ENCODE measurements around the gene ZNF267. TPM values are rescaled to one million over a fixed set of nuclear protein-coding genes. Genes with fewer than 3 reads are reported as not detected.
A peak's percentile ranks its signal among the peaks of the same experiment; 100 is the strongest.

The ZNF267 gene
- total RNA-seq, 1 experiment from 2014 or later, result 25.3 TPM

DNA sequence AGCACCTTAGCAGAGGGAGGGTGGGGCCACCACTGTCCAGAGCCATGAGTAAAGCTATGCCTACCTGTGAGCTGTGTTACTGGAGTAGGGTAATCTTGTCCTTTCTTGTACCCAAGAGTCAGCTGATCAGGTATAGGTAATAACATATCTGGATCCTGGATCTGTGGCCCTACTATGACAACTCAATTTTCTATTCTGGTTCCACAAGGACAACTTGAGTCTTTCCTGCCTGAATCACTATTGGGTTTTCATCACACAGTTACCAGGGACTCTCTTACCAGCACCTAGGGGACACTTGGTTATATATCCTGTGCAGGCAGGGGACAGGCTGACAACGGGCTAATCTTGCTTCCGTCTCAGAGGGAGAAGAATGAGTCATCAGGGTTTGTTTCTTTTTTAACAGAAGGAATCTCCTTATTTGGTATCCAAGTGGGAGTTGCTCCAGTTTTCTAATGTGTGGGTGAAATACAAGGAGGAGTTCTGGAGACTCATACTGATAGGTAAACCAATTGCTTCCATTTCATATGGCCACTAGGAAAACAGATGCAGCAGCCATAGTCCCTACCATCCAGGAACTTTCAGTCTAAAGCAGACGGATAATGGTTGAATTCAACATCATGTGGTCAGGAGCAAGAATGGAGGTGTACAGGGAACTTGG is 6.8 kb downstream of the ZNF267 start:
- Mint-ChIP-seq H3K27me3 (ENCODE audit: low read depth) (no peaks in the 10 kb centered on the region), H3K4me1 (peaks cover 11% of the 10 kb centered on the region), H3K27ac (no peak overlapping the region), H3K4me3 (no peak overlapping the region), H3K36me3 (peaks cover 24% of the 10 kb centered on the region), H3K9me3 (no peaks in the 10 kb centered on the region)
- POLR2A ChIA-PET, result no interaction called here
- no peak for DNase-seq (ENCODE audit: low spot score)
- CTCF ChIA-PET, result no interaction called here
- TF ChIP-seq EMX1 (CRISPR knock-in tag; IDR thresholded peaks at IDR 0.05) (no peak), ZNF317 (CRISPR knock-in tag; IDR thresholded peaks at IDR 0.05; ENCODE audit: borderline replicate concordance, low read depth) (no peak), ZNF423 (CRISPR knock-in tag; IDR thresholded peaks at IDR 0.05) (no peak), RORB (CRISPR knock-in tag; IDR thresholded peaks at IDR 0.05) (no peak), ELF4 (CRISPR knock-in tag; IDR thresholded peaks at IDR 0.05; ENCODE audit: low read depth) (no peak), ZNF671 (CRISPR knock-in tag; IDR thresholded peaks at IDR 0.05) (no peak), SMAD4 (CRISPR knock-in tag; IDR thresholded peaks at IDR 0.05) (no peak), ZNF396 (CRISPR knock-in tag; IDR thresholded peaks at IDR 0.05; ENCODE audit: borderline replicate concordance) (no peak), NFYB (CRISPR knock-in tag; conservative IDR thresholded peaks at IDR 0.05; ENCODE audit: low read depth) (no peak), GRHL2 (CRISPR knock-in tag; IDR thresholded peaks at IDR 0.05; ENCODE audit: insufficient replicate concordance, severe bottlenecking) (no peak), GTF2I (CRISPR knock-in tag; conservative IDR thresholded peaks at IDR 0.05) (no peak), FOXJ3 (CRISPR knock-in tag; IDR thresholded peaks at IDR 0.05; ENCODE audit: borderline replicate concordance) (no peak)
- TF ChIP-seq, protein P1, sequence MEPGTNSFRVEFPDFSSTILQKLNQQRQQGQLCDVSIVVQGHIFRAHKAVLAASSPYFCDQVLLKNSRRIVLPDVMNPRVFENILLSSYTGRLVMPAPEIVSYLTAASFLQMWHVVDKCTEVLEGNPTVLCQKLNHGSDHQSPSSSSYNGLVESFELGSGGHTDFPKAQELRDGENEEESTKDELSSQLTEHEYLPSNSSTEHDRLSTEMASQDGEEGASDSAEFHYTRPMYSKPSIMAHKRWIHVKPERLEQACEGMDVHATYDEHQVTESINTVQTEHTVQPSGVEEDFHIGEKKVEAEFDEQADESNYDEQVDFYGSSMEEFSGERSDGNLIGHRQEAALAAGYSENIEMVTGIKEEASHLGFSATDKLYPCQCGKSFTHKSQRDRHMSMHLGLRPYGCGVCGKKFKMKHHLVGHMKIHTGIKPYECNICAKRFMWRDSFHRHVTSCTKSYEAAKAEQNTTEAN (CRISPR knock-in tag; IDR thresholded peaks at IDR 0.05), result no peak
- TF ChIP-seq, protein P2, sequence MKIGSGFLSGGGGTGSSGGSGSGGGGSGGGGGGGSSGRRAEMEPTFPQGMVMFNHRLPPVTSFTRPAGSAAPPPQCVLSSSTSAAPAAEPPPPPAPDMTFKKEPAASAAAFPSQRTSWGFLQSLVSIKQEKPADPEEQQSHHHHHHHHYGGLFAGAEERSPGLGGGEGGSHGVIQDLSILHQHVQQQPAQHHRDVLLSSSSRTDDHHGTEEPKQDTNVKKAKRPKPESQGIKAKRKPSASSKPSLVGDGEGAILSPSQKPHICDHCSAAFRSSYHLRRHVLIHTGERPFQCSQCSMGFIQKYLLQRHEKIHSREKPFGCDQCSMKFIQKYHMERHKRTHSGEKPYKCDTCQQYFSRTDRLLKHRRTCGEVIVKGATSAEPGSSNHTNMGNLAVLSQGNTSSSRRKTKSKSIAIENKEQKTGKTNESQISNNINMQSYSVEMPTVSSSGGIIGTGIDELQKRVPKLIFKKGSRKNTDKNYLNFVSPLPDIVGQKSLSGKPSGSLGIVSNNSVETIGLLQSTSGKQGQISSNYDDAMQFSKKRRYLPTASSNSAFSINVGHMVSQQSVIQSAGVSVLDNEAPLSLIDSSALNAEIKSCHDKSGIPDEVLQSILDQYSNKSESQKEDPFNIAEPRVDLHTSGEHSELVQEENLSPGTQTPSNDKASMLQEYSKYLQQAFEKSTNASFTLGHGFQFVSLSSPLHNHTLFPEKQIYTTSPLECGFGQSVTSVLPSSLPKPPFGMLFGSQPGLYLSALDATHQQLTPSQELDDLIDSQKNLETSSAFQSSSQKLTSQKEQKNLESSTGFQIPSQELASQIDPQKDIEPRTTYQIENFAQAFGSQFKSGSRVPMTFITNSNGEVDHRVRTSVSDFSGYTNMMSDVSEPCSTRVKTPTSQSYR (CRISPR knock-in tag; IDR thresholded peaks at IDR 0.05), result no peak
- TF ChIP-seq, protein P3, sequence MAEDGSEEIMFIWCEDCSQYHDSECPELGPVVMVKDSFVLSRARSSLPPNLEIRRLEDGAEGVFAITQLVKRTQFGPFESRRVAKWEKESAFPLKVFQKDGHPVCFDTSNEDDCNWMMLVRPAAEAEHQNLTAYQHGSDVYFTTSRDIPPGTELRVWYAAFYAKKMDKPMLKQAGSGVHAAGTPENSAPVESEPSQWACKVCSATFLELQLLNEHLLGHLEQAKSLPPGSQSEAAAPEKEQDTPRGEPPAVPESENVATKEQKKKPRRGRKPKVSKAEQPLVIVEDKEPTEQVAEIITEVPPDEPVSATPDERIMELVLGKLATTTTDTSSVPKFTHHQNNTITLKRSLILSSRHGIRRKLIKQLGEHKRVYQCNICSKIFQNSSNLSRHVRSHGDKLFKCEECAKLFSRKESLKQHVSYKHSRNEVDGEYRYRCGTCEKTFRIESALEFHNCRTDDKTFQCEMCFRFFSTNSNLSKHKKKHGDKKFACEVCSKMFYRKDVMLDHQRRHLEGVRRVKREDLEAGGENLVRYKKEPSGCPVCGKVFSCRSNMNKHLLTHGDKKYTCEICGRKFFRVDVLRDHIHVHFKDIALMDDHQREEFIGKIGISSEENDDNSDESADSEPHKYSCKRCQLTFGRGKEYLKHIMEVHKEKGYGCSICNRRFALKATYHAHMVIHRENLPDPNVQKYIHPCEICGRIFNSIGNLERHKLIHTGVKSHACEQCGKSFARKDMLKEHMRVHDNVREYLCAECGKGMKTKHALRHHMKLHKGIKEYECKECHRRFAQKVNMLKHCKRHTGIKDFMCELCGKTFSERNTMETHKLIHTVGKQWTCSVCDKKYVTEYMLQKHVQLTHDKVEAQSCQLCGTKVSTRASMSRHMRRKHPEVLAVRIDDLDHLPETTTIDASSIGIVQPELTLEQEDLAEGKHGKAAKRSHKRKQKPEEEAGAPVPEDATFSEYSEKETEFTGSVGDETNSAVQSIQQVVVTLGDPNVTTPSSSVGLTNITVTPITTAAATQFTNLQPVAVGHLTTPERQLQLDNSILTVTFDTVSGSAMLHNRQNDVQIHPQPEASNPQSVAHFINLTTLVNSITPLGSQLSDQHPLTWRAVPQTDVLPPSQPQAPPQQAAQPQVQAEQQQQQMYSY (CRISPR knock-in tag; IDR thresholded peaks at IDR 0.05), result no peak
- TF ChIP-seq, protein P4, sequence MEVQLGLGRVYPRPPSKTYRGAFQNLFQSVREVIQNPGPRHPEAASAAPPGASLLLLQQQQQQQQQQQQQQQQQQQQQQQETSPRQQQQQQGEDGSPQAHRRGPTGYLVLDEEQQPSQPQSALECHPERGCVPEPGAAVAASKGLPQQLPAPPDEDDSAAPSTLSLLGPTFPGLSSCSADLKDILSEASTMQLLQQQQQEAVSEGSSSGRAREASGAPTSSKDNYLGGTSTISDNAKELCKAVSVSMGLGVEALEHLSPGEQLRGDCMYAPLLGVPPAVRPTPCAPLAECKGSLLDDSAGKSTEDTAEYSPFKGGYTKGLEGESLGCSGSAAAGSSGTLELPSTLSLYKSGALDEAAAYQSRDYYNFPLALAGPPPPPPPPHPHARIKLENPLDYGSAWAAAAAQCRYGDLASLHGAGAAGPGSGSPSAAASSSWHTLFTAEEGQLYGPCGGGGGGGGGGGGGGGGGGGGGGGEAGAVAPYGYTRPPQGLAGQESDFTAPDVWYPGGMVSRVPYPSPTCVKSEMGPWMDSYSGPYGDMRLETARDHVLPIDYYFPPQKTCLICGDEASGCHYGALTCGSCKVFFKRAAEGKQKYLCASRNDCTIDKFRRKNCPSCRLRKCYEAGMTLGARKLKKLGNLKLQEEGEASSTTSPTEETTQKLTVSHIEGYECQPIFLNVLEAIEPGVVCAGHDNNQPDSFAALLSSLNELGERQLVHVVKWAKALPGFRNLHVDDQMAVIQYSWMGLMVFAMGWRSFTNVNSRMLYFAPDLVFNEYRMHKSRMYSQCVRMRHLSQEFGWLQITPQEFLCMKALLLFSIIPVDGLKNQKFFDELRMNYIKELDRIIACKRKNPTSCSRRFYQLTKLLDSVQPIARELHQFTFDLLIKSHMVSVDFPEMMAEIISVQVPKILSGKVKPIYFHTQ (CRISPR knock-in tag; IDR thresholded peaks at IDR 0.05), result no peak
- TF ChIP-seq, protein P5, sequence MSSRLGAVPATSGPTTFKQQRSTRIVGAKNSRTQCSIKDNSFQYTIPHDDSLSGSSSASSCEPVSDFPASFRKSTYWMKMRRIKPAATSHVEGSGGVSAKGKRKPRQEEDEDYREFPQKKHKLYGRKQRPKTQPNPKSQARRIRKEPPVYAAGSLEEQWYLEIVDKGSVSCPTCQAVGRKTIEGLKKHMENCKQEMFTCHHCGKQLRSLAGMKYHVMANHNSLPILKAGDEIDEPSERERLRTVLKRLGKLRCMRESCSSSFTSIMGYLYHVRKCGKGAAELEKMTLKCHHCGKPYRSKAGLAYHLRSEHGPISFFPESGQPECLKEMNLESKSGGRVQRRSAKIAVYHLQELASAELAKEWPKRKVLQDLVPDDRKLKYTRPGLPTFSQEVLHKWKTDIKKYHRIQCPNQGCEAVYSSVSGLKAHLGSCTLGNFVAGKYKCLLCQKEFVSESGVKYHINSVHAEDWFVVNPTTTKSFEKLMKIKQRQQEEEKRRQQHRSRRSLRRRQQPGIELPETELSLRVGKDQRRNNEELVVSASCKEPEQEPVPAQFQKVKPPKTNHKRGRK (CRISPR knock-in tag; IDR thresholded peaks at IDR 0.05; ENCODE audit: borderline replicate concordance), result no peak
- TF ChIP-seq, protein P6, sequence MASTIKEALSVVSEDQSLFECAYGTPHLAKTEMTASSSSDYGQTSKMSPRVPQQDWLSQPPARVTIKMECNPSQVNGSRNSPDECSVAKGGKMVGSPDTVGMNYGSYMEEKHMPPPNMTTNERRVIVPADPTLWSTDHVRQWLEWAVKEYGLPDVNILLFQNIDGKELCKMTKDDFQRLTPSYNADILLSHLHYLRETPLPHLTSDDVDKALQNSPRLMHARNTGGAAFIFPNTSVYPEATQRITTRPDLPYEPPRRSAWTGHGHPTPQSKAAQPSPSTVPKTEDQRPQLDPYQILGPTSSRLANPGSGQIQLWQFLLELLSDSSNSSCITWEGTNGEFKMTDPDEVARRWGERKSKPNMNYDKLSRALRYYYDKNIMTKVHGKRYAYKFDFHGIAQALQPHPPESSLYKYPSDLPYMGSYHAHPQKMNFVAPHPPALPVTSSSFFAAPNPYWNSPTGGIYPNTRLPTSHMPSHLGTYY (CRISPR knock-in tag; IDR thresholded peaks at IDR 0.05), result no peak
- TF ChIP-seq, protein P7, sequence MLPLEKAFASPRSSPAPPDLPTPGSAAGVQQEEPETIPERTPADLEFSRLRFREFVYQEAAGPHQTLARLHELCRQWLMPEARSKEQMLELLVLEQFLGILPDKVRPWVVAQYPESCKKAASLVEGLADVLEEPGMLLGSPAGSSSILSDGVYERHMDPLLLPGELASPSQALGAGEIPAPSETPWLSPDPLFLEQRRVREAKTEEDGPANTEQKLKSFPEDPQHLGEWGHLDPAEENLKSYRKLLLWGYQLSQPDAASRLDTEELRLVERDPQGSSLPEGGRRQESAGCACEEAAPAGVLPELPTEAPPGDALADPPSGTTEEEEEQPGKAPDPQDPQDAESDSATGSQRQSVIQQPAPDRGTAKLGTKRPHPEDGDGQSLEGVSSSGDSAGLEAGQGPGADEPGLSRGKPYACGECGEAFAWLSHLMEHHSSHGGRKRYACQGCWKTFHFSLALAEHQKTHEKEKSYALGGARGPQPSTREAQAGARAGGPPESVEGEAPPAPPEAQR (CRISPR knock-in tag; IDR thresholded peaks at IDR 0.05), result no peak
- 0 out of 2 replicates have a peak, but pooled peaks have one; percentile 26 for ATAC-seq
